Lower leg skin (tissue), 3 donors: ENCODE data around the gene KRTAP12-4.

ENCODE experiments used
- CTCF ChIP-seq, 3 donors: fragments of 450-650 bp; IDR thresholded peaks; one replicate each; pipeline ENCODE4 v1.5.1; 2016; ENCODE audit warnings: antibody characterized with exemption in 3 of 3, mild to moderate bottlenecking in 3 of 3, moderate library complexity in 2 of 3
- POLR2A ChIP-seq, 2 donors: fragments of 450-650 bp; IDR thresholded peaks; one replicate each; pipeline ENCODE4 v1.6.1; 2016 to 2017; ENCODE audit warnings: antibody characterized with exemption in 2 of 2, mild to moderate bottlenecking in 1 of 2, moderate library complexity in 1 of 2

- TF ChIP-seq CTCF (IDR thresholded peaks at IDR 0.05) = no peak
- TF ChIP-seq POLR2A (IDR thresholded peaks at IDR 0.05) = no peak
Observed at GRCh38 chr21:44618504-44618903, 36.0 kb downstream of the KRTAP12-4 start.
